ENCODE results near the gene PBX1.

- TF ChIP-seq EZH2 (IDR thresholded peaks at IDR 0.05; ENCODE audit: borderline replicate concordance): no peak
- TF ChIP-seq CTCF (IDR thresholded peaks at IDR 0.05; ENCODE audit: poor library complexity): no peak
Measured at GRCh38 chr1:164733070-164733469, 174.1 kb downstream of the PBX1 start.
